ENCODE results near the gene ANKRD2. TPM values are rescaled to one million over a fixed set of nuclear protein-coding genes. Genes with fewer than 3 reads are reported as not detected.
A peak's percentile ranks its signal among the peaks of the same experiment; 100 is the strongest.

ANKRD2 gene
- total and polyA plus RNA-seq, 10 of the 15 experiments (the other 5 are each of a cell fraction or from before 2014, with no cell fraction given), result 0.18 to 0.23 TPM; not detected in 8

DNA sequence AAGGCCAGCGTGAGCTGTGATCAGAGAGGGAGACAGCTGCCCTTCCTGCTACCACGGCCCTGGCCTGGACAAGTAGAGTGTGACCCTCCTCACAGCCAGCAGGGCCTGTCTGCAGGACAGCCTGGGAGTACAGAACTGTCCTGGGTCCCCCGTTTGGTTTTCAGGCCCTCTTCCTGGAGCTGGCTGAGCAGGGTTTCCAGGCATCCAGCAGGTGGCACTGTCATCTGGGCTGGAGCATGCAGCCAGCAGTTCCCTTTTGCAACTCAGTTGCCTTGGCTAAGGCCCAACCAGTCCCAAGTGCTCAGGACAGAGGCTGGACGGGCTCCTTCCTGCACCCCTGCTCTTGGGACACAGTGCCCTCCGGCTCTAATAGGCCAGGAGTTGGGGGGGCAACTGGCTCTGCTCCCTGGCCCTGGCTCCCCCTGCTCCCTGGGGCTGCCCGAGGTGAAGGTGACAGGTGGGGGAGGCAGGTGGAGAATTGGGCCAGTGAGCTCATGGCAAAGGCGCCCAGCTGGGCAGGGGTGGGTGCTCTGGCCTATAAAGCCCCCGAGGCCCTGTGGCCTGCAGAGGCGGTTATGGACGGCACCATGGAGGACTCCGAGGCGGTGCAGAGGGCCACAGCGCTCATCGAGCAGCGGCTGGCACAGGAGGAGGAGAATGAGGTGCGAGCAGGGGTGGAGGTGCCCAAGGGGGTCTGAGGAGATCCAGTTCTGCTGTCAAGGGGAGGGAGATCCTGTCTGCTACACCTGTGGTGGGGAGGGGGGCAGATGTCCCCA is at the start of gene ANKRD2 (continued):
- TF ChIP-seq, protein P1, sequence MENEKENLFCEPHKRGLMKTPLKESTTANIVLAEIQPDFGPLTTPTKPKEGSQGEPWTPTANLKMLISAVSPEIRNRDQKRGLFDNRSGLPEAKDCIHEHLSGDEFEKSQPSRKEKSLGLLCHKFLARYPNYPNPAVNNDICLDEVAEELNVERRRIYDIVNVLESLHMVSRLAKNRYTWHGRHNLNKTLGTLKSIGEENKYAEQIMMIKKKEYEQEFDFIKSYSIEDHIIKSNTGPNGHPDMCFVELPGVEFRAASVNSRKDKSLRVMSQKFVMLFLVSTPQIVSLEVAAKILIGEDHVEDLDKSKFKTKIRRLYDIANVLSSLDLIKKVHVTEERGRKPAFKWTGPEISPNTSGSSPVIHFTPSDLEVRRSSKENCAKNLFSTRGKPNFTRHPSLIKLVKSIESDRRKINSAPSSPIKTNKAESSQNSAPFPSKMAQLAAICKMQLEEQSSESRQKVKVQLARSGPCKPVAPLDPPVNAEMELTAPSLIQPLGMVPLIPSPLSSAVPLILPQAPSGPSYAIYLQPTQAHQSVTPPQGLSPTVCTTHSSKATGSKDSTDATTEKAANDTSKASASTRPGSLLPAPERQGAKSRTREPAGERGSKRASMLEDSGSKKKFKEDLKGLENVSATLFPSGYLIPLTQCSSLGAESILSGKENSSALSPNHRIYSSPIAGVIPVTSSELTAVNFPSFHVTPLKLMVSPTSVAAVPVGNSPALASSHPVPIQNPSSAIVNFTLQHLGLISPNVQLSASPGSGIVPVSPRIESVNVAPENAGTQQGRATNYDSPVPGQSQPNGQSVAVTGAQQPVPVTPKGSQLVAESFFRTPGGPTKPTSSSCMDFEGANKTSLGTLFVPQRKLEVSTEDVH (IDR thresholded peaks at IDR 0.05; ENCODE audit: low read depth, partially characterized antibody), result no peak
- 0 out of 2 replicates have a peak, but pooled peaks have one; percentile 35 for TF ChIP-seq YY1 (IDR thresholded peaks at IDR 0.05; ENCODE audit: low read depth, low read length)
- TF ChIP-seq RFX5 (IDR thresholded peaks at IDR 0.05; ENCODE audit: low read depth, low read length), result no peak
- TF ChIP-seq, protein P2, sequence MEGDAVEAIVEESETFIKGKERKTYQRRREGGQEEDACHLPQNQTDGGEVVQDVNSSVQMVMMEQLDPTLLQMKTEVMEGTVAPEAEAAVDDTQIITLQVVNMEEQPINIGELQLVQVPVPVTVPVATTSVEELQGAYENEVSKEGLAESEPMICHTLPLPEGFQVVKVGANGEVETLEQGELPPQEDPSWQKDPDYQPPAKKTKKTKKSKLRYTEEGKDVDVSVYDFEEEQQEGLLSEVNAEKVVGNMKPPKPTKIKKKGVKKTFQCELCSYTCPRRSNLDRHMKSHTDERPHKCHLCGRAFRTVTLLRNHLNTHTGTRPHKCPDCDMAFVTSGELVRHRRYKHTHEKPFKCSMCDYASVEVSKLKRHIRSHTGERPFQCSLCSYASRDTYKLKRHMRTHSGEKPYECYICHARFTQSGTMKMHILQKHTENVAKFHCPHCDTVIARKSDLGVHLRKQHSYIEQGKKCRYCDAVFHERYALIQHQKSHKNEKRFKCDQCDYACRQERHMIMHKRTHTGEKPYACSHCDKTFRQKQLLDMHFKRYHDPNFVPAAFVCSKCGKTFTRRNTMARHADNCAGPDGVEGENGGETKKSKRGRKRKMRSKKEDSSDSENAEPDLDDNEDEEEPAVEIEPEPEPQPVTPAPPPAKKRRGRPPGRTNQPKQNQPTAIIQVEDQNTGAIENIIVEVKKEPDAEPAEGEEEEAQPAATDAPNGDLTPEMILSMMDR (IDR thresholded peaks at IDR 0.05 in 2 of 3, conservative IDR thresholded peaks at IDR 0.05 in 1 of 3; ENCODE audit: control insufficient read depth in 2 of 3, extremely low read depth in 1 of 3, insufficient read depth in 1 of 3, low read depth in 3 of 3, low read length in 3 of 3), result peak; percentile 89 to 95 (median 94)
- TF ChIP-seq SPI1 (IDR thresholded peaks at IDR 0.05; ENCODE audit: borderline replicate concordance, insufficient read depth, low read depth, low read length), result peak; percentile 76

DNA sequence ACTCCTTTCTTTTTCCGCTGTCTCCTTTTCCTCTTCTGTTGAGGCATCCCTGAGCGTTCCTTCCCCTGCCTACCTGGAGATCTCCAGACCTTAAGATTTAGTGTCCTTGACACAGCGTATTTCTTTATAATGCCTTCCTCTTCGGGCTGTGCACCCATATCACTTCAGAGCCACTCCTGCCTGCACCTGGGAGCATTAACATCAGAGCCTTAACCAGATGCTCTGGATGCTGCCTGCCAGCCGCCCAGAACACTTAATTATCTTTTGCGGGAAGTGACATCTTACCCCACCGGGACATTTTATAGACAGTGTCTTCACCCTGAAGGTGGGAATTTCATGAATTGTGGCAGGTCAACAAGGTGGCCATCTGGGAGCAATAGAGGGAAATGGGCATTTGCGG is 49.6 kb upstream of the ANKRD2 start:
- Histone ChIP-seq H3K27me3 (replicated peaks in 1 of 2; ENCODE audit: control insufficient read depth in 2 of 2, insufficient read depth in 2 of 2, low read length in 1 of 2) (peaks cover 3 to 4% of the 10 kb centered on the region in 2 experiments), H4K20me1 (ENCODE audit: control insufficient read depth, insufficient read depth) (no peaks in the 10 kb centered on the region), H3K4me1 (ENCODE audit: control insufficient read depth, insufficient read depth, low read length) (no peaks in the 10 kb centered on the region), H3K36me3 (ENCODE audit: control insufficient read depth in 2 of 2, insufficient read depth in 2 of 2, low read length in 1 of 2) (no peaks in the 10 kb centered on the region), H3K9me3 (replicated peaks; ENCODE audit: control insufficient read depth, insufficient read depth, low read length) (no peaks in the 10 kb centered on the region), H3K4me2 (ENCODE audit: control insufficient read depth, insufficient read depth) (no peak overlapping the region), H2AFZ (ENCODE audit: control insufficient read depth, low read depth, low read length) (no peak overlapping the region), H3K9ac (ENCODE audit: control insufficient read depth, insufficient read depth, low read length) (no peak overlapping the region), H3K27ac (ENCODE audit: control insufficient read depth, insufficient read depth) (no peak overlapping the region), H3K4me3 (no peak overlapping the region), H3K79me2 (ENCODE audit: control insufficient read depth, insufficient read depth, low read length) (no peaks in the 10 kb centered on the region)
- ATAC-seq (no peak), DNase-seq (ENCODE audit: low read depth, low spot score) (no peak), FAIRE-seq (no peak)
- POLR2A ChIA-PET, result no interaction called here
- CTCF ChIA-PET, result no interaction called here
- RAD21 ChIA-PET (ENCODE audit: unreplicated experiment), result interaction anchor here (2.2 kb wide), 1 partner anchor 116 kb away, joined by 4 read pairs; no protein-coding TSS in a partner anchor
- SMC1A ChIA-PET (ENCODE audit: uncharacterized antibody, unreplicated experiment), result no interaction called here
- BruUV-seq (replicated peaks), result no TSS peak
- WGBS (ENCODE audit: insufficient coverage, insufficient replicate concordance, low lambda C conversion rate, missing lambda C conversion rate), result 65% methylated on average over 8 of the region's 8 CpGs
- in situ Hi-C loops (cut with MboI) (no loop called here), intact Hi-C loops (cut with micrococcal nuclease; ENCODE audit: unreplicated experiment) (no loop called here)
- TF ChIP-seq CEBPB (IDR thresholded peaks at IDR 0.05; ENCODE audit: borderline replicate concordance in 1 of 2, low read depth in 2 of 2, low read length in 2 of 2), result no peak
- TF ChIP-seq CHD2 (IDR thresholded peaks at IDR 0.05; ENCODE audit: borderline replicate concordance, low read depth, low read length), result no peak
- TF ChIP-seq ZSCAN29 (IDR thresholded peaks at IDR 0.05), result no peak
- TF ChIP-seq NR2C2 (IDR thresholded peaks at IDR 0.05; ENCODE audit: borderline replicate concordance, control insufficient read depth, insufficient read length, low read depth), result no peak
- no peak for TF ChIP-seq GATAD2B (conservative IDR thresholded peaks at IDR 0.05; ENCODE audit: low read depth)
- no peak for TF ChIP-seq RBBP5 (conservative IDR thresholded peaks at IDR 0.05)
- no peak for TF ChIP-seq SMARCA5 (IDR thresholded peaks at IDR 0.05)
- TF ChIP-seq NFXL1 (IDR thresholded peaks at IDR 0.05; ENCODE audit: borderline replicate concordance), result no peak
- no peak for TF ChIP-seq NBN (IDR thresholded peaks at IDR 0.05)
- no peak for TF ChIP-seq ZZZ3 (IDR thresholded peaks at IDR 0.05; ENCODE audit: control insufficient read depth, insufficient read length, low read depth)
- TF ChIP-seq ETV6 (conservative IDR thresholded peaks at IDR 0.05 in 1 of 2, IDR thresholded peaks at IDR 0.05 in 1 of 2; ENCODE audit: borderline replicate concordance in 1 of 2, low read depth in 1 of 2), result no peak

All from GM12878 (cell line).